Thoracic aorta (tissue), 2 donors: ENCODE measurements around the gene TBPL1. TPM values are rescaled to one million over a fixed set of nuclear protein-coding genes. Genes with fewer than 3 reads are reported as not detected.
A peak's percentile ranks its signal among the peaks of the same experiment; 100 is the strongest.

ENCODE experiments used
- ATAC-seq: fragments of 150-250 bp; one replicate; pipeline ENCODE4 v1.8.0; 2017; ENCODE audit warnings: low read depth; ENCODE audit not compliant: insufficient number of reproducible peaks, low FRiP score
- DNase-seq: peaks from one replicate; pipeline ENCODE4 v3.0.0-alpha.2; 2020; ENCODE audit warnings: low spot score
- H3K27ac ChIP-seq, 2 donors: fragments of 200-600 bp; sonication (generic); 1 replicate in 1 of 2; 2 replicates in 1 of 2; pipeline ENCODE4 v1.5.1; 2016; ENCODE audit warnings: mild to moderate bottlenecking in 2 of 2, moderate library complexity in 2 of 2
- H3K27me3 ChIP-seq: fragments of 200-600 bp; sonication (generic); replicated peaks from 2 replicates; pipeline ENCODE4 v1.6.0; 2016; ENCODE audit warnings: mild to moderate bottlenecking; ENCODE audit not compliant: insufficient read depth
- H3K36me3 ChIP-seq: fragments of 200-600 bp; sonication (generic); one replicate; pipeline ENCODE4 v1.5.1; 2016
- H3K4me1 ChIP-seq, 2 donors: fragments of 200-600 bp; sonication (generic); 1 replicate in 1 of 2; 2 replicates in 1 of 2; pipeline versions ENCODE4 v1.5.1 to v1.6.0; 2016; ENCODE audit warnings: low read depth in 2 of 2, mild to moderate bottlenecking in 1 of 2; ENCODE audit not compliant: control insufficient read depth in 1 of 2
- H3K4me3 ChIP-seq: fragments of 200-600 bp; sonication (generic); 2 replicates; pipeline ENCODE4 v1.5.1; 2016; ENCODE audit warnings: mild to moderate bottlenecking
- H3K9me3 ChIP-seq: fragments of 200-600 bp; sonication (generic); 2 replicates; pipeline ENCODE4 v1.5.1; 2016
- total RNA-seq, 2 donors: library from RNA; depleted of rRNA; stranded (reverse); fragments of >200 nt; gene quantifications; one replicate each; pipeline versions ENCODE4 v1.1.0 to v1.2.3, GENCODE V29; 2016
- TF ChIP-seq, protein P1 (sequence below): fragments of 200-600 bp; sonication (generic); IDR thresholded peaks from one replicate; pipeline ENCODE4 v1.5.1; 2019; ENCODE audit warnings: antibody characterized with exemption

TBPL1 gene
- 1 to 10 TPM; 6.1 to 8.5 TPM for total RNA-seq

DNA sequence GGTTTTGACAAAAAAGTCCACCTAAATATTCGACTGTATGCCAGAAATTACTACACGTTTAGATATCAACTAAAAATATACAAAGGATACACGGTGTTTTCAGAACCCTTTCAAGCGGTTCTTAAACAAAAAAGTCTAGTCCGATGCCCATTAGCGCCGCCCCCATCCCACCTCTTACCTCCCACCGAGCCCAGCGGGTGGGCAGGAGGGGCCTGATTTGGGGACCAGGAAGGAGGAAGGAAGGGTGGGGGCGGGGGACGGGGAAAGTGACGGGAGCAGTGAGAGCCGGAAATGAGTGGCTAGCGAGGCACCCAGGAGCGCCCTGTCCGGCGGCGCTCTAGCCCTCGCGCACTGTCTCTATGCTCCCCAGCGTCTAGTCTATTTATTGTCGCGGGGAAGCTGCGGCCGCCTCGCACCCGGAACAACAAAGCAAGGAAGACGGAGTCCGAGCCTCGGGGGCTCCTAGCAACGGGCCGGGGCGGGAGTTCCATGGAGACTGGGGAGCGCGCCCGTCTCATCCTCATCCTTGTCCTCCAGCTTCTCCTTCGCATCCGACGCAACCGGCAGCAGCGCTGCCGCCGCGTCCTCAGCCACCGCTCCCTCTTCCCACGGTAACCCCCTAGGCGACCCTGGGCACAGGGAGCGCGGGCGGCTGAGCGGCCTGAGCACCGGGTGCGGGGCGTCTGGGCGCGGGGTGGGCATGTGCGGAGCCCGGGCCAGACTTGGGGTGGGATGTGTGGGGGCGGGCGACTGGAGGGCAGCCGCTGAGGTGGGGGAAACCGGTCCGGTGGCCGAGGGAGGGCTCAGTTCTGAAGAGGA, at the start of gene TBPL1:
Gene TBPL1 (plus strand): TSS at position 410 of the 819 bp plus-strand sequence. CDS start 26,902 bp downstream, outside the sequence.
- DNase-seq = peak; percentile 92
- Histone ChIP-seq H3K36me3 (no peaks in the 10 kb centered on the region), H3K4me1 (peaks cover 15 to 39% of the 10 kb centered on the region in 2 donors), H3K27ac (peak within 1 kb of the TSS; percentile 98), H3K27me3 (no peaks in the 10 kb centered on the region), H3K4me3 (peak within 1 kb of the TSS; percentile 97), H3K9me3 (no peaks in the 10 kb centered on the region)
- peak; percentile 89 for ATAC-seq
- TF ChIP-seq, protein P1, sequence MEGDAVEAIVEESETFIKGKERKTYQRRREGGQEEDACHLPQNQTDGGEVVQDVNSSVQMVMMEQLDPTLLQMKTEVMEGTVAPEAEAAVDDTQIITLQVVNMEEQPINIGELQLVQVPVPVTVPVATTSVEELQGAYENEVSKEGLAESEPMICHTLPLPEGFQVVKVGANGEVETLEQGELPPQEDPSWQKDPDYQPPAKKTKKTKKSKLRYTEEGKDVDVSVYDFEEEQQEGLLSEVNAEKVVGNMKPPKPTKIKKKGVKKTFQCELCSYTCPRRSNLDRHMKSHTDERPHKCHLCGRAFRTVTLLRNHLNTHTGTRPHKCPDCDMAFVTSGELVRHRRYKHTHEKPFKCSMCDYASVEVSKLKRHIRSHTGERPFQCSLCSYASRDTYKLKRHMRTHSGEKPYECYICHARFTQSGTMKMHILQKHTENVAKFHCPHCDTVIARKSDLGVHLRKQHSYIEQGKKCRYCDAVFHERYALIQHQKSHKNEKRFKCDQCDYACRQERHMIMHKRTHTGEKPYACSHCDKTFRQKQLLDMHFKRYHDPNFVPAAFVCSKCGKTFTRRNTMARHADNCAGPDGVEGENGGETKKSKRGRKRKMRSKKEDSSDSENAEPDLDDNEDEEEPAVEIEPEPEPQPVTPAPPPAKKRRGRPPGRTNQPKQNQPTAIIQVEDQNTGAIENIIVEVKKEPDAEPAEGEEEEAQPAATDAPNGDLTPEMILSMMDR = no peak

DNA sequence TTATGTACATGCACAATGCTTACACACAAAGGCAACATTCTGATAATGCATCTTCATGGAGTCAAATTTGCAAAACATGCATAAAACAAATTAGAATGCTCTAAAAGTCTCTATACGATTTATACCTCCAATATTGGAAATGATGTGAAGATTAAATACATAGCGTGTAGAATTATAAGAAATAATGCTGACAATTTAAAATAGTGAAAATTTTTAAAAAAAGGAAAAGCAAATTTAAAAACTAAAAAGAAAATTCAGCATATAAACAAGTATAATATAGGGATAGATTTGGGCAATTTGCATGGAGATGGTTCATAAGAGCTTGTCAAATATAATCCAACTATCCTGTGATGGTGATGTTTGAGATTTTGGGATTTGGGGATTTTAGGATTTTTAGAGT, 49.2 kb upstream of the TBPL1 start:
- ATAC-seq (no peak), DNase-seq (no peak)
- no peaks in the 10 kb centered on the region for H3K27me3 ChIP-seq
- H3K36me3 ChIP-seq = no peaks in the 10 kb centered on the region
- H3K4me1 ChIP-seq = no peaks in the 10 kb centered on the region
- no peaks in the 10 kb centered on the region for H3K9me3 ChIP-seq
- no peak overlapping the region for H3K27ac ChIP-seq
- TF ChIP-seq, protein P1 = no peak
- H3K4me3 ChIP-seq = no peak overlapping the region

DNA sequence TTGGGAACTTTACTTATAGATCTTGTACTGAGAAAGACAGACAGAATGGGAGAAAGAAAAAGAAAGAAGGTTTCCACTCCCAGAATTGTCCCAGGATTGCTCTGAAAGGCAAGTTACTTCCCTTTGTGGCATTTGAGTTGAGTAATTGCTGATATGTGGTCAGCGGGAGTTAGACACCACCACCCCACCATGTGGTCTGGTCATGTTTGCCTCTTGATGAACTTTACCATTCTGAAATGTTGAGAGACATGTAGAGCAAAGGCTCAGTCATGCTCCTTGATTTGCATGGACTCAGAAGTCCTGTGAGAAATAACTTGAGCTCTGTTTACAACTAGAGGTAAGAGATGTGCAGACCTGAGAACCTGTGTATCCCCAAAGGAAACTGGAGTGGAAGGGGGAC, 47.0 kb upstream of the TBPL1 start:
- Histone ChIP-seq H3K36me3 (no peaks in the 10 kb centered on the region), H3K27ac (no peak overlapping the region), H3K4me1 (no peaks in the 10 kb centered on the region), H3K27me3 (no peaks in the 10 kb centered on the region), H3K4me3 (no peak overlapping the region), H3K9me3 (no peaks in the 10 kb centered on the region)
- ATAC-seq = no peak
- DNase-seq = no peak
- TF ChIP-seq, protein P1 = no peak

DNA sequence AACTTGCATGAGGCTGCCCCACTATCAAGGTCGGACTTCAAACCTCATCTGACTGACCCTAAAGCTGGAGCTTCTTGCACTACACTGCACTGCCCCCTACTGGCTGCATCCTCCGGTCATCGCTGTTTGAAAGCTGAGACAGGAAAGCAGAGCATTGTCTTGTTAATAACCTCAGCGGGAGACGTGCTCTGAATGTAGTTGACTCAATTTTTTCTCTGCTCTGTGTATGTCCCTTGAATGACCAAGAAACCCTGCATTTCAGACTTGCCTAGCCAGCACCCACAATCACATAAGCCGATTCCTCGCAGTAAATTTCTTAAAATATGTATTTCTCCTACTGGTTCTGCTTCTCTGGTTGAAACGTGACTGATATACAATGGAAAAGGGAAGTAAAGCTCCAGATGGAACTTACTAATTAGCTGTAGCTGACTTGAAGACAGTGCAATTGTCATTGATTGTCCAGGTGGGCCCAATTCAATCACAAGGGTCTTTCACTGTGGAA, 36.3 kb upstream of the TBPL1 start:
- H3K36me3 ChIP-seq = no peaks in the 10 kb centered on the region
- H3K4me1 ChIP-seq = peaks cover 0 to 15% of the 10 kb centered on the region in 2 donors
- H3K27ac ChIP-seq = no peak overlapping the region
- ATAC-seq (peak; percentile 42), DNase-seq (peak; percentile 57)
- H3K9me3 ChIP-seq = peaks cover 2% of the 10 kb centered on the region
- H3K27me3 ChIP-seq = no peaks in the 10 kb centered on the region
- no peak overlapping the region for H3K4me3 ChIP-seq
- TF ChIP-seq, protein P1 = peak; percentile 89

DNA sequence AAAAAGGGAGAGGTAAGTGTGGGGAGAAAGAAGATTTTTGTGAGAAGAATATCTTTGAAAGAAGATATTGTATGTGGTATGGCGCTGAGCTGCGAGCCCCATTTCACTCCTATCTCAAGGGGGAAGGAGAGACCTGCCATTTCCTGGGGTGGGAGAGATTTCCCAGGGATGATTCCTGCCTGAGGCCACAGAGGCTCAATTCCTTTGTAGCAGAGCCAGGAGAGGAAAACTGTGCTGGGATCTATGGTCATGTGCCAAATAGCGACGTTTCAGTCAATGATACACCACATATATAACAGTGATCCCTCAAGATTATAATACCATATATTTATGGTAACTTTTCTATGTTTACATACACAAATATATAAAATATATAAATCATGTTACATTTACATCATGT, 35.2 kb upstream of the TBPL1 start:
- Histone ChIP-seq H3K4me3 (no peak overlapping the region), H3K27me3 (no peaks in the 10 kb centered on the region), H3K4me1 (peaks cover 0 to 15% of the 10 kb centered on the region in 2 donors), H3K36me3 (no peaks in the 10 kb centered on the region), H3K9me3 (peaks cover 2% of the 10 kb centered on the region), H3K27ac (no peak overlapping the region)
- no peak for DNase-seq
- TF ChIP-seq, protein P1 = no peak
- ATAC-seq = no peak
